HFFc6 (cell line): ENCODE data around the gene ZNF205. TPM values are rescaled to one million over a fixed set of nuclear protein-coding genes. Genes with fewer than 3 reads are reported as not detected.

Experiments
- DNase-seq: peaks from one replicate; pipeline ENCODE4 v3.0.0-alpha.2; 2018
- H3K27ac Mint-ChIP-seq: 2 replicates; pipeline ENCODE4 v1.8.0; 2020; ENCODE audit warnings: mild to moderate bottlenecking, mixed read lengths
- H3K27me3 Mint-ChIP-seq: 2 replicates; pipeline ENCODE4 v1.8.0; 2021; ENCODE audit warnings: mild to moderate bottlenecking, moderate library complexity, mixed read lengths; ENCODE audit not compliant: insufficient read depth
- H3K36me3 Mint-ChIP-seq: 2 replicates; pipeline ENCODE4 v1.8.0; 2021; ENCODE audit warnings: low read depth, mixed read lengths
- H3K4me1 Mint-ChIP-seq: 2 replicates; pipeline ENCODE4 v1.8.0; 2020; ENCODE audit warnings: low read depth, mixed read lengths
- H3K4me3 Mint-ChIP-seq: 2 replicates; pipeline ENCODE4 v1.8.0; 2020; ENCODE audit warnings: mild to moderate bottlenecking, moderate library complexity, mixed read lengths
- H3K9me3 Mint-ChIP-seq: 2 replicates; pipeline ENCODE4 v1.8.0; 2020; ENCODE audit warnings: mild to moderate bottlenecking, mixed read lengths
- total RNA-seq, 6 experiments: library from RNA; stranded (reverse); fragmentation: NEBNext Ultra II Directional; extraction: Animal tissue kit (Norgen Biotek cat#: 25700); gene quantifications; 2 replicates in 1 of 6; 3 replicates in 5 of 6; pipeline ENCODE4 v1.2.3, GENCODE V29; 2021
- TF ChIP-seq, protein P1 (sequence below): fragments of 200-600 bp; sonication (generic); IDR thresholded peaks from 2 replicates; pipeline ENCODE4 v1.5.0; 2021; ENCODE audit warnings: antibody characterized with exemption, mild to moderate bottlenecking

ZNF205 gene
- total RNA-seq, 6 experiments from 2014 or later, result 7.6 to 10.2 (median 9.5) TPM

DNA sequence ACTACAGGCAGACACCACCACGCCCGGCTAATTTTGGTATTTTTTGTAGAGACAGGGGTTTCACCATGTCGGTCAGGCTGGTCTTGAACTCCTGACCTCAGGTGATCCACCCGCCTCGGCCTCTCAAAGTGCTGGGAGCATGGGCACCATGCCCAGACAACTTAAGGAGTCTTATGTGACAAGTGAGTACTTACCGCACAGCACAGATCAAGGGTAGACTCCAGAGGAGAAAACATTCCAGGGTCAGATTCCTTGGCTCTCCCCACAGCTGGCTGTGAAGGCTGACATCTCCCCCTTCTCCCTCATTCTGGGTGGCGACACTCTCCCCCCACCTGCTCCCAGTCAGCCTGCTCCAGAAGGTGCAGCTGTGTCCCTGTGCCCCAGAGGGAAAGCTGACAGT lies 23.9 kb upstream of the ZNF205 start:
- Mint-ChIP-seq H3K36me3 (no peaks in the 10 kb centered on the region), H3K27ac (no peak overlapping the region), H3K27me3 (peaks cover 27% of the 10 kb centered on the region), H3K4me1 (peaks cover 6% of the 10 kb centered on the region; the same call in 1 of the 2 replicates), H3K4me3 (no peak overlapping the region), H3K9me3 (no peaks in the 10 kb centered on the region)
- no peak for DNase-seq
- TF ChIP-seq, protein P1, sequence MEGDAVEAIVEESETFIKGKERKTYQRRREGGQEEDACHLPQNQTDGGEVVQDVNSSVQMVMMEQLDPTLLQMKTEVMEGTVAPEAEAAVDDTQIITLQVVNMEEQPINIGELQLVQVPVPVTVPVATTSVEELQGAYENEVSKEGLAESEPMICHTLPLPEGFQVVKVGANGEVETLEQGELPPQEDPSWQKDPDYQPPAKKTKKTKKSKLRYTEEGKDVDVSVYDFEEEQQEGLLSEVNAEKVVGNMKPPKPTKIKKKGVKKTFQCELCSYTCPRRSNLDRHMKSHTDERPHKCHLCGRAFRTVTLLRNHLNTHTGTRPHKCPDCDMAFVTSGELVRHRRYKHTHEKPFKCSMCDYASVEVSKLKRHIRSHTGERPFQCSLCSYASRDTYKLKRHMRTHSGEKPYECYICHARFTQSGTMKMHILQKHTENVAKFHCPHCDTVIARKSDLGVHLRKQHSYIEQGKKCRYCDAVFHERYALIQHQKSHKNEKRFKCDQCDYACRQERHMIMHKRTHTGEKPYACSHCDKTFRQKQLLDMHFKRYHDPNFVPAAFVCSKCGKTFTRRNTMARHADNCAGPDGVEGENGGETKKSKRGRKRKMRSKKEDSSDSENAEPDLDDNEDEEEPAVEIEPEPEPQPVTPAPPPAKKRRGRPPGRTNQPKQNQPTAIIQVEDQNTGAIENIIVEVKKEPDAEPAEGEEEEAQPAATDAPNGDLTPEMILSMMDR, result no peak

- DNase-seq, result no peak
- Mint-ChIP-seq H3K27ac (no peak overlapping the region), H3K9me3 (no peaks in the 10 kb centered on the region), H3K4me1 (peaks cover 6% of the 10 kb centered on the region; the same call in 1 of the 2 replicates), H3K36me3 (no peaks in the 10 kb centered on the region), H3K4me3 (no peak overlapping the region), H3K27me3 (peaks cover 27% of the 10 kb centered on the region)
- TF ChIP-seq, protein P1, result no peak
Measured at GRCh38 chr16:3088925-3089716, 23.3 kb upstream of the ZNF205 start.

GRCh38 chr16:3089717-3090592 lies 22.4 kb upstream of the ZNF205 start:
- Mint-ChIP-seq H3K27ac (no peak overlapping the region), H3K9me3 (no peaks in the 10 kb centered on the region), H3K27me3 (peaks cover 26% of the 10 kb centered on the region), H3K36me3 (no peaks in the 10 kb centered on the region), H3K4me1 (peaks cover 6% of the 10 kb centered on the region; the same call in 1 of the 2 replicates), H3K4me3 (no peak overlapping the region)
- TF ChIP-seq, protein P1, result no peak
- no peak for DNase-seq

DNA sequence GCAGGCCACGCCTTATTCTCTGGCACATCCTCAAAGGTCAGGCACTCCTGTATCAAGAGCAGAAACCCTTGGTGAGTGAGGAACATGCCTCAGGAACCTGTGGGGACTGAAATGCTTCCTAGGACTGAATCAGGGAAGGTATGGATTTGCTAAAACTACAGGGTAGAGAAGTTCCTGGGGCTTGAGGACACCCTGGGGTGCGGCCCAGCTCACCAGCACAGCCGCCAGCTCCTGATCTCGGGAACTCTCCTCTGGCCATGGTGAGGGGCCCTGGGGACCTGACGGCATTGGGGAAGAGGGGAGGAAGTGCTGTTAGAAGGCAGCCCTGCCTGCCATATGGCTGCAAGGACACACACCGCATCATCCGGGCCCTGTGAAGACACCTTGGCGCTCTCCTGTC lies 20.8 kb upstream of the ZNF205 start:
- no peaks in the 10 kb centered on the region for H3K9me3 Mint-ChIP-seq
- no peak for DNase-seq
- peaks cover 6% of the 10 kb centered on the region; the same call in 1 of the 2 replicates for H3K4me1 Mint-ChIP-seq
- TF ChIP-seq, protein P1, result no peak
- H3K4me3 Mint-ChIP-seq, result no peak overlapping the region
- H3K27ac Mint-ChIP-seq, result no peak overlapping the region
- H3K27me3 Mint-ChIP-seq, result peaks cover 25% of the 10 kb centered on the region
- H3K36me3 Mint-ChIP-seq, result no peaks in the 10 kb centered on the region

- TF ChIP-seq, protein P1, result no peak
- no peak overlapping the region for H3K27ac Mint-ChIP-seq
- H3K9me3 Mint-ChIP-seq, result no peaks in the 10 kb centered on the region
- DNase-seq, result no peak
- H3K4me1 Mint-ChIP-seq, result peaks cover 7% of the 10 kb centered on the region; the same call in 1 of the 2 replicates
- no peak overlapping the region for H3K4me3 Mint-ChIP-seq
- H3K27me3 Mint-ChIP-seq, result peaks cover 26% of the 10 kb centered on the region
- no peaks in the 10 kb centered on the region for H3K36me3 Mint-ChIP-seq
Measured at GRCh38 chr16:3092501-3092941, 19.9 kb upstream of the ZNF205 start.
